ENCODE results near the gene FGF12. TPM values are rescaled to one million over a fixed set of nuclear protein-coding genes. Genes with fewer than 3 reads are reported as not detected.

Gene FGF12
- total RNA-seq, 1 experiment from 2014 or later: 0.07 TPM

DNA sequence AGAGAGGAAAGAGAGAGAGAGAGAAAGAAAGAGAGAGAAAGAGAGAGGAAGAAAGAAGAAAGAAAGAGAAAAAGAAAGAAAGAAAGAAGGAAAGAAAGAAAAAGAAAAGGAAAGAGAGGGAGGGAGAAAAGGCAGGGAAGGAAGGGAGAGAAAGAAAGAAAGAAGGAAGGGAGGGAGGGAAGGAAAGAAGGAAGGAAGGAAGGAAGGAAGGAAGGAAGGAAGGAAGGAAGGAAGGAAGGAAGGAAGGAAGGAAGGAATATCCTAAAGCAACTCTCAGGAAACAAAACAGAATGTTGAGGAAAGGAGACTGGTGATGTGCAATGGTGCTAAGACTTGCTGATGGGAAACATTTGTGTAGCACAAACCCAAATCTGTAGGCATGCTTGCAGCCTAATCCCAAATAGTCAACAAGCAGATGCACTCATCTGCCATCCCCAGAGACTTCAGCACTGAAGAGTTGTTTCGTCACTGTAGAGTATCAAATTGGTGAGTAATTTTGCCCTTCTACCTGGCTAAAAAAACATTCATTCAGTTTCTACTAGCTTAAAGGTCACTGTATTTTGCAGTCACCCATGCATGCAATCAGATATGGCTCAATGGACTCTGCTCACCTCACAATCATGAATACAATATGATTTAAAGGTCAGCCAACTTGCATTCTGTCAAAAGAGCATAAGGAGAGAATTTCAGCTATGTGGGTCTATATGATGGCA is 480.3 kb downstream of the FGF12 start (continued):
- TF ChIP-seq EZH2phosphoT487 (IDR thresholded peaks at IDR 0.05; ENCODE audit: borderline replicate concordance) (no peak), CBX3 (IDR thresholded peaks at IDR 0.05; ENCODE audit: low read depth) (no peak), ELF1 (IDR thresholded peaks at IDR 0.05; ENCODE audit: borderline replicate concordance, low read depth) (no peak), POLR2A (IDR thresholded peaks at IDR 0.05; ENCODE audit: borderline replicate concordance, extremely low read depth, insufficient read depth, insufficient read length) (no peak), ZFX (IDR thresholded peaks at IDR 0.05) (no peak), CEBPB (IDR thresholded peaks at IDR 0.05; ENCODE audit: low read depth) (no peak), YY1 (IDR thresholded peaks at IDR 0.05; ENCODE audit: extremely low read depth, insufficient replicate concordance, low read depth, low read length) (no peak)
- TF ChIP-seq, protein P1, sequence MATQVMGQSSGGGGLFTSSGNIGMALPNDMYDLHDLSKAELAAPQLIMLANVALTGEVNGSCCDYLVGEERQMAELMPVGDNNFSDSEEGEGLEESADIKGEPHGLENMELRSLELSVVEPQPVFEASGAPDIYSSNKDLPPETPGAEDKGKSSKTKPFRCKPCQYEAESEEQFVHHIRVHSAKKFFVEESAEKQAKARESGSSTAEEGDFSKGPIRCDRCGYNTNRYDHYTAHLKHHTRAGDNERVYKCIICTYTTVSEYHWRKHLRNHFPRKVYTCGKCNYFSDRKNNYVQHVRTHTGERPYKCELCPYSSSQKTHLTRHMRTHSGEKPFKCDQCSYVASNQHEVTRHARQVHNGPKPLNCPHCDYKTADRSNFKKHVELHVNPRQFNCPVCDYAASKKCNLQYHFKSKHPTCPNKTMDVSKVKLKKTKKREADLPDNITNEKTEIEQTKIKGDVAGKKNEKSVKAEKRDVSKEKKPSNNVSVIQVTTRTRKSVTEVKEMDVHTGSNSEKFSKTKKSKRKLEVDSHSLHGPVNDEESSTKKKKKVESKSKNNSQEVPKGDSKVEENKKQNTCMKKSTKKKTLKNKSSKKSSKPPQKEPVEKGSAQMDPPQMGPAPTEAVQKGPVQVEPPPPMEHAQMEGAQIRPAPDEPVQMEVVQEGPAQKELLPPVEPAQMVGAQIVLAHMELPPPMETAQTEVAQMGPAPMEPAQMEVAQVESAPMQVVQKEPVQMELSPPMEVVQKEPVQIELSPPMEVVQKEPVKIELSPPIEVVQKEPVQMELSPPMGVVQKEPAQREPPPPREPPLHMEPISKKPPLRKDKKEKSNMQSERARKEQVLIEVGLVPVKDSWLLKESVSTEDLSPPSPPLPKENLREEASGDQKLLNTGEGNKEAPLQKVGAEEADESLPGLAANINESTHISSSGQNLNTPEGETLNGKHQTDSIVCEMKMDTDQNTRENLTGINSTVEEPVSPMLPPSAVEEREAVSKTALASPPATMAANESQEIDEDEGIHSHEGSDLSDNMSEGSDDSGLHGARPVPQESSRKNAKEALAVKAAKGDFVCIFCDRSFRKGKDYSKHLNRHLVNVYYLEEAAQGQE (IDR thresholded peaks at IDR 0.05; ENCODE audit: low read depth): no peak

GRCh38 chr3:192244591-192244990 is 482.8 kb downstream of the FGF12 start:
- RAD21 ChIA-PET (ENCODE audit: low non-redundant PET in 1 of 2, low total read pairs in 2 of 2, uncharacterized antibody in 2 of 2, unreplicated experiment in 2 of 2): no interaction called here
- CTCF ChIA-PET: no interaction called here
- Histone ChIP-seq H3K4me2 (ENCODE audit: low read length) (no peak overlapping the region), H3K36me3 (ENCODE audit: control insufficient read depth in 1 of 2, insufficient read depth in 2 of 2, low read length in 2 of 2) (no peaks in the 10 kb centered on the region), H3K9me2 (ENCODE audit: insufficient read depth) (no peaks in the 10 kb centered on the region), H3K79me2 (ENCODE audit: insufficient read depth, low read length) (no peaks in the 10 kb centered on the region), H3K27ac (ENCODE audit: low read depth, low read length) (no peak overlapping the region), H3K9ac (ENCODE audit: low read length) (no peak overlapping the region), H3K4me3 (replicated peaks in 1 of 2; ENCODE audit: low read depth in 1 of 2, low read length in 2 of 2) (no peak overlapping the region), H4K20me1 (ENCODE audit: insufficient read depth) (no peaks in the 10 kb centered on the region; the same call in 1 of the 2 replicates), H3K27me3 (ENCODE audit: insufficient read depth, low read length) (peaks cover 35% of the 10 kb centered on the region), H3K4me1 (ENCODE audit: control insufficient read depth in 1 of 2, insufficient read depth in 2 of 2, low read length in 2 of 2) (no peaks in the 10 kb centered on the region), H2AFZ (ENCODE audit: low read depth, low read length, poor library complexity, severe bottlenecking) (no peak overlapping the region), H3K9me3 (ENCODE audit: control insufficient read depth in 1 of 2, insufficient read depth in 1 of 2, low read depth in 1 of 2, low read length in 2 of 2) (no peaks in the 10 kb centered on the region)
- no peak for TF ChIP-seq POLR2AphosphoS5 (IDR thresholded peaks at IDR 0.05; ENCODE audit: low read depth, low read length)
- TF ChIP-seq ZFX (IDR thresholded peaks at IDR 0.05): no peak
- TF ChIP-seq RAD21 (IDR thresholded peaks at IDR 0.05; ENCODE audit: low read depth): no peak
- no peak for TF ChIP-seq FOSL1 (IDR thresholded peaks at IDR 0.05; ENCODE audit: low read depth)
- TF ChIP-seq ELF1 (IDR thresholded peaks at IDR 0.05; ENCODE audit: borderline replicate concordance, low read depth): no peak
- TF ChIP-seq CEBPB (IDR thresholded peaks at IDR 0.05; ENCODE audit: low read depth): no peak
- no peak for DNase-seq (ENCODE audit: low read depth, low spot score)
- intact Hi-C loops (cut with micrococcal nuclease): no loop called here
- no TSS peak for BruUV-seq (replicated peaks)
- POLR2A ChIA-PET: no interaction called here
- no peak for ATAC-seq
